HG02970 (cell line): ENCODE data around the gene RUFY2.
"Not testable (repeated sequence)": the region's sequence is repeated elsewhere in the genome, so short reads cannot be mapped to it uniquely, and the experiment has no call there.

Experiments
- ATAC-seq: cut with Tn5 transposase; IDR thresholded peaks from one replicate; pipeline ENCODE4 v1.9.1; 2021; ENCODE audit warnings: mild to moderate bottlenecking, moderate library complexity, moderate number of reproducible peaks; ENCODE audit not compliant: unreplicated experiment, low FRiP score

The RUFY2 gene, protein sequence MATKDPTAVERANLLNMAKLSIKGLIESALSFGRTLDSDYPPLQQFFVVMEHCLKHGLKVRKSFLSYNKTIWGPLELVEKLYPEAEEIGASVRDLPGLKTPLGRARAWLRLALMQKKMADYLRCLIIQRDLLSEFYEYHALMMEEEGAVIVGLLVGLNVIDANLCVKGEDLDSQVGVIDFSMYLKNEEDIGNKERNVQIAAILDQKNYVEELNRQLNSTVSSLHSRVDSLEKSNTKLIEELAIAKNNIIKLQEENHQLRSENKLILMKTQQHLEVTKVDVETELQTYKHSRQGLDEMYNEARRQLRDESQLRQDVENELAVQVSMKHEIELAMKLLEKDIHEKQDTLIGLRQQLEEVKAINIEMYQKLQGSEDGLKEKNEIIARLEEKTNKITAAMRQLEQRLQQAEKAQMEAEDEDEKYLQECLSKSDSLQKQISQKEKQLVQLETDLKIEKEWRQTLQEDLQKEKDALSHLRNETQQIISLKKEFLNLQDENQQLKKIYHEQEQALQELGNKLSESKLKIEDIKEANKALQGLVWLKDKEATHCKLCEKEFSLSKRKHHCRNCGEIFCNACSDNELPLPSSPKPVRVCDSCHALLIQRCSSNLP

GRCh38 chr10:68406815-68407548 is at the start of gene RUFY2:
TSS of gene RUFY2 (minus strand) at chr10:68407277. CDS start at chr10:68407189, 88 bp downstream.
- peak; percentile 89 for ATAC-seq

DNA sequence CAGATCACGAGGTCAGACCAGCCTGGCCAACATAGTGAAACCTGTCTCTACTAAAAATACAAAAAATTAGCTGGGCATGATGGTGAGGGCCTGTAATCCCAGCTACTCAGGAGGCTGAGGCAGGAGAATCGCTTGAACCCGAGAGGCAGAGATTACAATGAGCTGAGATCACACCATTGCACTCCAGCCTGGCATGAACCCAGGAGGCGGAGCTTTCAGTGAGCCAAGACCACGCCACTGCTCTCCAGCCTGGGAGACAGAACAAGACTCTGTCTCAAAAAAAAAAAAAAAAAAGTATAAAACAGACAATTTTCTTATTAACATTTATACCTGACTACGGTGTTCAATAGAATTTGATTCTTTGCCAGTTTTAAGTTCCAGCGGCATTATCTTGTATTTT is 42.6 kb upstream of the RUFY2 start:
- not testable (repeated sequence) for ATAC-seq

DNA sequence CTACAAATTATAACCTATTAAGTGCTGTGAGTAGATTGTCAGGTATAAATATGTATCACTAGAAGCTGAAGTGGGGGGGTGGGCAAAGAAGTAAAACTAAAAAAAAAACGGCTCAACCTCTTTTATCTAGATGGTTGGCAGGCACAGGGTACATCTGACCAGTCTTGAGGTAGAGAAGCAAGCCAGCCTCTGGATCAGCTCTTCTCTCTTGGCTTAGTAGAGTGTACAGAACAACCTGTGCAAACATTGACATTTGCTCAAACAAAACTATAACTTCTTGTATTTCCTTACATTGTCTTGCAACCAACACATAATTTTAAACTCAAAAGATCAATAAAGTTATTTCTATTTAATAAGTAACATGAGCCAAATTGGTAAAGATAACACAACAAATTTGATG is 39.1 kb upstream of the RUFY2 start:
- no peak for ATAC-seq

DNA sequence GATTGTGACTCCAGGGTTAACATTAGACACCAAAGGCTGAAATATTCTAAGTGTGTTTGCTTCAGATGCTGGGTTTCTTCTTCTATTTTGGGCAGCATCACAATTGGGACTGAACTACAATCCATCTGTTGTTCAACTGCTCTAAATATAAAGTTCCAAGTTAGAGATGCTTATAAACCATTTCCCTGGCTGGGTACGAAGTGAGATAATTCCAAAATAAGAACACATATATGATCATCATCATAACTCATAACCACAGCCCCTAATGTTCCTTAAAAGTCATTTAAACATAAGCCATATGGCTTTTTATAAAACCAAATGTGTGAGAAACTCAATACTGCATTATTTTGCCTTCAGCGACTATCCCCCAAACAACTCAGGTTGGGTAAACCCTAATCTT is 35.9 kb upstream of the RUFY2 start:
- ATAC-seq = no peak

GRCh38 chr10:68440898-68441297 is 33.8 kb upstream of the RUFY2 start:
- no peak for ATAC-seq

- ATAC-seq = no peak
Measured at GRCh38 chr10:68435803-68436202, 28.7 kb upstream of the RUFY2 start.

DNA sequence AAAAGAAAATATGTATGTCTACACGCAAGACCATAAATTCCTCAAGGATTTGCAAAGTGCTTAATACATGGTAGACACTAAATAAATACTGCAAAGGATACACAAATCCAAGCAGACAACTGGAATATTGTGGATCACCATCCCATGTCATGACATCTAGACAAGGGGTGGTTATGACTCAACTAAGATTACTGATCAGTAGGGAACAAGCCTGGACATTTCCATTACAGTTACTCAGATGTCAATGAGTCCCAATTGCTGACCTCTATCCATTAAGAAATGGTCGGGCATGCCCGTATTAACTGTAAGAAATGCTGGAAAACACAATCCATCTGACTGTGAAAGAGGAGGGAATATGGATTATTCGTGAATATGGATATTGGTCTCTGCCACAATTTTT is 27.6 kb upstream of the RUFY2 start:
- ATAC-seq = no peak

DNA sequence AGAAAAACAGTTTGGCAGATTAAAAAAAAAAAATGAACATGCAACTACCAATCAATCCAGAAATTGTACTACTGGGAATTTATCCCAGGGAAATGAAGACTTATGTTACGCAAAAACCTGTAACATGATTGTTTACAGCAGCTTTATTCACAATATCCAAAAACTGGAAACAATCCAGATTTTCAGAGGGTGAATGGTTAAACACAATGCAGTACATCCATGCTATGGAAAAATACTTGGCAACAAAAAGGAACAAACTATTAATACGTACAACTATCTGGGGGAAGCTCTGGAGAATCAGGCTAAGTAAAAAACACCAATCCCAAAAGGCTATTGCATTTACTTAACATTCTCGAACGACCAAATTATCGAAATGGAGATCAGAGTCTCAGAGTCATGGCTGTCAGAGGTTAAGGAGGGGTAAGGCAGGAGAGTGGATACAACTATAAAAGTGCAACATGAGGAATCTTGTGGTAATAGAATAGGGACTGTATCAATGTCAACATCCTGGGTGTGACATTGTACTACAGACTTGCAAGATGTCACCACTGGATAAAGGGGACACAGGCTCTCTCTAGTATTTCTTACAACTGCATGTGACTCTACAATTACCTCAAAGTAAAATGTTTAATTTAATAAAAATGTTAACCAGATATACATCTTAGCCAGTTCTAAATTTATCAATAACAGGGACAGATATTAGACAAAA is 21.5 kb upstream of the RUFY2 start:
- ATAC-seq = no peak

DNA sequence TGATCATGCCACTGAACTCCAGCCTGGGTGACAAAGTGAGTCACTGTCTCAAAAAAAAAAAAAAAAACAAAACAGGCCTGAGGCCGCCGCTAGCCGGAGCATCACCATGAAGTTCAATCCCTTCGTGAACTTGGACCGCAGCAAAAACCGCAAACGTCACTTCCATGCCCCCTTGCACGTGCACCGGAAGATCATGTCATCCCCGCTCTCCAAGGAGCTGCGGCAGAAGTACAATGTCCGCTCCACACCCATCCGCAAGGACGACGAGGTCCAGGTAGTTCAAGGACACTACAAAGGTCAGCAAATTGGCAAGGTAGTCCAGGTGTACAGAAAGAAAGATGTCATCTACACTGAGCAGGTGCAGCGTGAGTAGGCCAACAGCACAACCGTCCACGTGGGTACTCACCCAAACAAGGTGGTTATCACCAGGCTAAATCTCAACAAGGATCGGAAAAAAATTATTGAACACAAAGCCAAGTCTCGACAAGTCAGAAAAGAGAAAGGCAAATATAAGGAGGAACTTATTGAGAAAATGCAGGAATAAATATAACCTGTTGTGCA is 17.5 kb upstream of the RUFY2 start:
- ATAC-seq = no peak

DNA sequence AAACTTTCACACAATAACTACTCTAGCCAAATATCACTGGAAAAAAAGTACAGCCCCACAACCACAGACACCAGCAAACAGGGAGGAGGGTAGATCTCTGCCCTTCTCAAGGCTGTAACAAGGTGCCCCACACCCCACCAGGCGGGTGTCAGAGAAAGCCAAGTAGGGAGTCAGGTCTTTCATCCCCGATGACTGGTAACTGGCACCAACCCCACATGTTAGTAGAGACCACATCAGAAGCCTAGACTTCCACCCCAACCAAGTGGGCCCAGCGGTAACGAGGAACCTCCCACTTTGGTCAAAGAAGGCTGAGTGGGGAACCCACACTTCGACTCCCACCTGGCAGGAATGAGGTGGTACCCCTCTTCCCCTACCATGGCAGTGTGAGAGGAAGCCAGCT is 16.4 kb upstream of the RUFY2 start:
- ATAC-seq = no peak

- no peak for ATAC-seq
Measured at GRCh38 chr10:68419376-68419775, 12.3 kb upstream of the RUFY2 start.

DNA sequence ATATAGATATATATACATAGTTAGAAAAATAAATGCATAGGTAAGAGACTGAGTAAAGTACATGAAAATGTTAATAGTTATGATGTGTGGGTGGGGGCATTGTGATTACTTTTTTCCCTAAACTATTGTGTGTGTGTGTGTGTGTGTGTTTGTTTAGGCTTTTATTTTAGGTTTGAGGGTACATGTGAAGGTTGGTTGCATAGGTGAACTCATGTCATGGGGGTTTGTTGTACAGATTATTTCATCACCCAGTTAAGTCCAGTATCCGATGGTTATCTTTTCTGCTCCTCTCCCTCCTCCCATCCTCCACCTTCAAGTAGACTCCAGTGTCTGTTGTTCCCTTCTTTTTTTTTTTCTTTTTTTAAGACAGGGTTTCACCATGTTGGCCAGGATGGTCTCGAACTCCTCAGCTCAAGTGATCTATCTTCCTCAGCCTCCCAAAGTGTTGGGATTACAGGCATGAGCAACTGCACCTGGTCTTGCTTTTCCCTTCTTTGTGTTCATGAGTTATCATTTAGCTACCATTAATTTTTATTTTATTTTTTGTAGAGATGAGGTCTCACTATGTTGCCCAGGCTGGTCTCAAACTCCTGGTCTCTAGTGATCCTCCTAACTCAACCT is 1.9 kb upstream of the RUFY2 start:
- ATAC-seq = no peak

DNA sequence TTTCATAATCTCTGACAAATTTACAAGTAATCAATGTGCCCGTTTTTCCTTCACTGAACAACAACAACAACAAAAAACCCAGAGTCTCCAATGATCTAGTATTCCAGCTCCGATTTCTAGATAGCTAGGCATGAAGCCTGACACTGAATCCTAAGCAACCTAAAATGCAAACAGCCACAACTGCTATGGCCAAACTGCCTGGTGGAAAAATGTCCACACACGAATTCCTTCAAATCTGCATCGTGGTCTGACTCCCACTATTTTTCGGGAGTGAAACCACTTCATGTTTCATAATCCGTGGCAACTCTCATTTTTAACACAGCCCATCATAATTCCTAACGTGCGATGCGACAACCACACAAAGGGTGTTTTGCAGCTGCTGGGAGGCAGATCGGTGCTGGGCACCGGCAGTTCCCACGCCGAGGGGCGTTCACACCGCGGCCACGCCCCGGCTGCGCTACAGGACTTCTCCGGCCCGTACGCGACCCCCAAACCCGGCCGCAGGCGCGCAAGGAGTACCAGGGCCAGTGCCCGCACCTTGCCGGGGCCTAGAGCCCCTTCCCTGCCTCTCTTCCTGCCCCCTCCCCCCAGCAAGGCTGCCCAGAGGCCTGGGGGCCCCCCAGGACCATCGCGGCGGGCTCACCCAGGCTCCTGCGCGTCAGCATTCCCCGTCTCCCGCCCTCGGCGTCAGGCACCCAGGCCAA is 814 bp downstream of the RUFY2 start:
- ATAC-seq = peak; percentile 18

GRCh38 chr10:68403701-68404100 is 3.4 kb downstream of the RUFY2 start:
- no peak for ATAC-seq

GRCh38 chr10:68402276-68402675 is 4.8 kb downstream of the RUFY2 start:
- ATAC-seq = no peak

DNA sequence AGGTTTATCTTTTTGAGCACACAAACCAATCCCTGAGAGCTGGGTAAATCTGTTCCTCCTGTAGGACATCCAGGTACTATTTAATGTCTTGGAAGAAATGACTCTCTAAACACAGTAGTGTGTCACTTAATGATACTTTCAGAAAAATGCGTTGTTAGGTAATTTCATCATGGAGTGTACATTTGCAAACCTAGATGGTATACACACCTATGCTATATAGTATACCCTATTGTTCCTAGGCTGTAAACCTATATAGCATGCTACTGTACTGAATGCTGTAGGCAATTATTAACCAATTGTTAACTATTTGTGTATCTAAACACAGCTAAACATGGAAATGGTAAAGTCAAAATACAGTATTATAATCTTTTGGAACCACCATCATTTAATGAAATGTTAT is 10.1 kb downstream of the RUFY2 start:
- ATAC-seq = no peak

DNA sequence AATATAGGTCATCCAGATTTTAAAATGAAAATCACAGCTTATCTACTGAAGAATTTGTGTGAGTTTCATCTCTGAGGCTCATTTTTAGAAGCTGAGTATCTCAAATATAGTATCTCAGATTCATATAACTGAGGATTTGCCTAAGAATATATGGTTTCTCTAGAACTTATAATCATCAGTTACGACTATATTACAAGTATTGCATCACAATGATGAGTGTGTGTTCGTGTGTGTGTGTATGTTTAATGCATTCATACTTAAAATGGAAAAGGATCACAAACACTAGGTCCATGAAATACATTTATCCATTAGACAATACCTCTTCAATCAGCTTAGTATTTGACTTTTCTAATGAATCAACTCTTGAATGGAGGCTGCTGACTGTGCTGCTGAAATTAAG is 21.3 kb downstream of the RUFY2 start:
- no peak for ATAC-seq

- ATAC-seq = no peak
Measured at GRCh38 chr10:68371604-68372003, 35.5 kb downstream of the RUFY2 start.

DNA sequence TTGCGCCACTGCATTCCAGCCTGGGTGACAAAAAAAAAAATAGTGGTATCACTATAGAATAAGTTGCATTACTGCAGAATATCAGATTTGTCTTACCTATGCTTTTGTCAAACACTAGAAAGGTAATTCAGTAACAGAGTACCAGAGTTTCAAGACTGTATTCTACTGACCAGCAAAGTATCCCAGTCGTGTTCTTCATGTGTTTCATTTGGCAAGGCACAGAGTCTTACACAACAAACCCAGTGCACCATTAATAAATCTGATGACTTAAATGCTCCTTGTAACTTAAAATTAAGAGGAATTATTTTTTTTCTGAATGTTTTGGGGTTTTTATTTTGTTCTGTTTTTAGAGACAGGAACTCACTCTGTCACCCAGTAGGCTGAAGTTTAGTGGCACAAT is 40.0 kb downstream of the RUFY2 start:
- ATAC-seq = no peak

DNA sequence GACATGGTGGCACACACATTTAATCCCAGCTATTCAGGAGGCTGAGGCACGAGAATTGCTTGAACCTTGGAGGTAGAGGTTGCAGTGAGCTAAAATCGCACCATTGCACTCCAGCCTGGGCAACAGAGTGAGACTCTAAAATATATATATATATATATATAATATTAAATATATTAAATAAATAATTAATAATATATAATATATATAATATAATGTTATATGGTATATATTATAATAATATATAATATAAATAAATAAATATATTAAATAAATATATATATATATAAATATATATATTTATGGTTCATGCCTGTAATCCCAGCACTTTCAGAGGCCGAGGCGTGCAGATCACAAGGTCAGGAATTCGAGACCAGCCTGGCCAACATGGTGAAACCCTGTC is 40.5 kb downstream of the RUFY2 start:
- ATAC-seq = no peak
